Endothelial cell (in vitro differentiated cells): ENCODE results near the gene PPP1R3E. TPM values are rescaled to one million over a fixed set of nuclear protein-coding genes. Genes with fewer than 3 reads are reported as not detected.

Experiments
- DNase-seq: peaks from one replicate; pipeline ENCODE4 v3.0.0; 2021; ENCODE audit warnings: low spot score
- H3K27ac Mint-ChIP-seq: one replicate; pipeline ENCODE4 v1.8.0; 2021; ENCODE audit warnings: mixed read lengths, inconsistent platforms; ENCODE audit not compliant: unreplicated experiment
- H3K27me3 Mint-ChIP-seq: one replicate; pipeline ENCODE4 v1.8.0; 2021; ENCODE audit warnings: mild to moderate bottlenecking, moderate library complexity, mixed read lengths, inconsistent platforms; ENCODE audit not compliant: unreplicated experiment
- H3K36me3 Mint-ChIP-seq: one replicate; pipeline ENCODE4 v1.8.0; 2021; ENCODE audit warnings: mild to moderate bottlenecking, low read depth, mixed read lengths, inconsistent platforms; ENCODE audit not compliant: unreplicated experiment
- H3K4me1 Mint-ChIP-seq: one replicate; pipeline ENCODE4 v1.8.0; 2021; ENCODE audit warnings: mild to moderate bottlenecking, mixed read lengths, inconsistent platforms; ENCODE audit not compliant: unreplicated experiment
- H3K4me3 Mint-ChIP-seq: one replicate; pipeline ENCODE4 v1.8.0; 2021; ENCODE audit warnings: mild to moderate bottlenecking, mixed read lengths, inconsistent platforms; ENCODE audit not compliant: unreplicated experiment
- H3K9me3 Mint-ChIP-seq: one replicate; pipeline ENCODE4 v1.8.0; 2021; ENCODE audit warnings: mixed read lengths, inconsistent platforms; ENCODE audit not compliant: unreplicated experiment
- CTCF ChIP-seq: fragments of 200-600 bp; sonication (generic); IDR thresholded peaks from one replicate; pipeline ENCODE4 v1.5.0; 2021; ENCODE audit warnings: antibody characterized with exemption; ENCODE audit not compliant: unreplicated experiment
- total RNA-seq: library from RNA; stranded (reverse); fragmentation: NEBNext Ultra II Directional; extraction: Animal tissue kit (Norgen Biotek cat#: 25700); gene quantifications from one replicate; pipeline ENCODE4 v1.2.1, GENCODE V29; 2021; ENCODE audit not compliant: unreplicated experiment

Gene PPP1R3E
- total RNA-seq, 1 donor from 2014 or later, result 8.4 TPM

- Mint-ChIP-seq H3K4me1 (peaks cover 7% of the 10 kb centered on the region), H3K9me3 (no peaks in the 10 kb centered on the region), H3K4me3 (no peak overlapping the region), H3K27me3 (peaks cover 15% of the 10 kb centered on the region), H3K36me3 (peaks cover 21% of the 10 kb centered on the region), H3K27ac (no peak overlapping the region)
- no peak for TF ChIP-seq CTCF
- DNase-seq, result no peak
Observed at GRCh38 chr14:23347406-23348296, 45.0 kb upstream of the PPP1R3E start.

GRCh38 chr14:23346693-23347405, 44.2 kb upstream of the PPP1R3E start:
- DNase-seq, result no peak
- Mint-ChIP-seq H3K4me1 (peaks cover 7% of the 10 kb centered on the region), H3K9me3 (no peaks in the 10 kb centered on the region), H3K4me3 (no peak overlapping the region), H3K36me3 (peaks cover 21% of the 10 kb centered on the region), H3K27ac (no peak overlapping the region), H3K27me3 (peaks cover 15% of the 10 kb centered on the region)
- no peak for TF ChIP-seq CTCF

GRCh38 chr14:23345987-23346692, 43.5 kb upstream of the PPP1R3E start:
- H3K36me3 Mint-ChIP-seq, result peaks cover 17% of the 10 kb centered on the region
- H3K4me3 Mint-ChIP-seq, result no peak overlapping the region

GRCh38 chr14:23344481-23344880, 41.8 kb upstream of the PPP1R3E start:
- peaks cover 5% of the 10 kb centered on the region for H3K27me3 Mint-ChIP-seq
- DNase-seq, result no peak

More at GRCh38 chr14:23345987-23346692, 43.5 kb upstream of the PPP1R3E start:
- no peak overlapping the region for H3K27ac Mint-ChIP-seq
- no peak for TF ChIP-seq CTCF
- no peaks in the 10 kb centered on the region for H3K9me3 Mint-ChIP-seq
- peaks cover 5% of the 10 kb centered on the region for H3K4me1 Mint-ChIP-seq
- no peak for DNase-seq
- peaks cover 12% of the 10 kb centered on the region for H3K27me3 Mint-ChIP-seq

More at GRCh38 chr14:23344481-23344880, 41.8 kb upstream of the PPP1R3E start:
- Mint-ChIP-seq H3K9me3 (no peaks in the 10 kb centered on the region), H3K4me1 (no peaks in the 10 kb centered on the region), H3K27ac (no peak overlapping the region), H3K4me3 (no peak overlapping the region), H3K36me3 (peaks cover 4% of the 10 kb centered on the region)
- no peak for TF ChIP-seq CTCF
